Activated T-cell treated with anti-CD3 and anti-CD28 coated beads, Interleukin-2, amount 50 U/mL, for 72 hours (primary cell): ENCODE measurements around the gene RNF169. TPM values are rescaled to one million over a fixed set of nuclear protein-coding genes. Genes with fewer than 3 reads are reported as not detected.
A peak's percentile ranks its signal among the peaks of the same experiment; 100 is the strongest.

Experiments
- ATAC-seq, 2 donors: fragments of 150-1000 bp; cut with Tn5 transposase; replicated peaks in 1 of 2; 2 replicates each; pipeline ENCODE4 v1.10.0; 2021; ENCODE audit warnings: moderate library complexity in 2 of 2, mild to moderate bottlenecking in 1 of 2
- DNase-seq, 2 donors: peaks; one replicate each; pipeline ENCODE4 v3.0.0; 2021 to 2022; ENCODE audit warnings: mixed read lengths in 1 of 2
- H3K27ac Mint-ChIP-seq: one replicate; pipeline ENCODE4 v1.8.0; 2022; ENCODE audit warnings: mild to moderate bottlenecking, moderate library complexity, mixed read lengths
- H3K27me3 Mint-ChIP-seq: one replicate; pipeline ENCODE4 v1.8.0; 2022; ENCODE audit warnings: low read depth, mixed read lengths
- H3K36me3 Mint-ChIP-seq, 2 donors: one replicate each; pipeline ENCODE4 v1.8.0; 2022; ENCODE audit warnings: mixed read lengths in 2 of 2, mild to moderate bottlenecking in 1 of 2; ENCODE audit not compliant: insufficient read depth in 2 of 2
- H3K4me1 Mint-ChIP-seq: one replicate; pipeline ENCODE4 v1.8.0; 2022; ENCODE audit warnings: low read depth, mixed read lengths
- H3K4me3 Mint-ChIP-seq, 2 donors: one replicate each; pipeline ENCODE4 v1.8.0; 2022; ENCODE audit warnings: mild to moderate bottlenecking in 2 of 2, mixed read lengths in 2 of 2, moderate library complexity in 2 of 2
- H3K9me3 Mint-ChIP-seq, 2 donors: one replicate each; pipeline ENCODE4 v1.8.0; 2022; ENCODE audit warnings: mixed read lengths in 2 of 2
- total RNA-seq, 2 donors: library from RNA; stranded (reverse); gene quantifications; one replicate each; pipeline ENCODE4 v1.2.3, GENCODE V29; 2022

RNF169 gene
- total RNA-seq, 2 donors from 2014 or later, result 18.5 to 20.5 TPM

DNA sequence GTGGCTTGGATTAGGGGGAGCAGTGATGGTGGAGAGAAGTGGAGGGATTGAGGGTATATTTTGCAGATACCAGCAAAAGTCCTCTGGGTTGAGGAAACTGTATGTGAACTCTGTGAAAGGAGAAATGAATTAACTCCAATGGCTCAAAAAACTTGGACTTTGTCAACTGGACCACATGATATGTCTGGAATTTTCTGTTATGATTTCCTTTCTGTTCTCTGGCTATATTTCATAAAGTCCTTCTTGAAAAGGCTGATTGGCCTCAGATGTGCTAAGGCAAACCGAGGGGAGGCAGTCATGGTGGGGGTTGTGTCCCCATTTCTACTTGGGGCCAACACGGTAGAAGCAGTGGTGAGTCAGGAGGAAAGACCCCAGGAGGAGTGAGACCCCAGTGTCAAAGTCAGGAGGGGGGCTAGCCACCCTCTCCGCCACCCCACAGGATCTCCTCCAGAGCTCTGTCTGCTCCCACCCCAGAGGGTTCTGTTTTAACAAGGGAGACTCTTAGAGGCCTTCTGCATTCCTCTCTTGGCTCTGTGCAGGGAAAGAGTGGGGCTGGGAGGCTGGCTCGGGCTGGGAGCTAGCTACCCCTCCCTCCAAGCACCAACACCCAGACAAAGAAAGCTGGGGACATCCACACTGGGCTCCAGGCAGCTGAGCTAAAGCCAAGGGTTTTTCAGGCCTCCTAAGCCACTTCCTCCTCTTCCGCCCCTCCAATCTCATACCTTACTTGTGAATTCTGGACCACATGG is 31.3 kb upstream of the RNF169 start:
- Mint-ChIP-seq H3K9me3 (no peaks in the 10 kb centered on the region), H3K36me3 (no peaks in the 10 kb centered on the region), H3K27ac (no peak overlapping the region), H3K4me1 (peaks cover 22% of the 10 kb centered on the region), H3K4me3 (no peak overlapping the region), H3K27me3 (no peaks in the 10 kb centered on the region)
- ATAC-seq (no peak), DNase-seq (no peak)

DNA sequence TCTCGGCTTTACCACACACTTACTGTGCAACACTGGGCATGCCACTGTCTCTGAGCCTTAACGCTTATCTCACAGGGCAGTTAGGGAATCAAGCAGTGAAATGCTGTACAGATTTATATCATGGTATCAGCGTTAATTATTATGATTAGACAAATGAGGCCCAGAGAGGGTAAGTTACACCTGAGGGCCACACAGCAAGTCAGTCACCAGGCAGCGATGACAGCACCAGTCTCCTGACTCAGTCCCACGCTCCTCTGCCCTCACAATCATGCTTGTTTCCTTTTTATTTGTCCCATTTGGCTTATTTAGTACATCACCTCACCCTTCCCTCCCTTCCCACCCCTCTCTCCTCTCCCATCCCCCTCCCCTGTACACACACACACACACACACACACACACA is 29.6 kb upstream of the RNF169 start:
- Mint-ChIP-seq H3K4me3 (no peak overlapping the region), H3K27me3 (no peaks in the 10 kb centered on the region), H3K4me1 (peaks cover 17% of the 10 kb centered on the region), H3K36me3 (no peaks in the 10 kb centered on the region), H3K27ac (no peak overlapping the region), H3K9me3 (no peaks in the 10 kb centered on the region)
- DNase-seq, result no peak
- ATAC-seq, result no peak

DNA sequence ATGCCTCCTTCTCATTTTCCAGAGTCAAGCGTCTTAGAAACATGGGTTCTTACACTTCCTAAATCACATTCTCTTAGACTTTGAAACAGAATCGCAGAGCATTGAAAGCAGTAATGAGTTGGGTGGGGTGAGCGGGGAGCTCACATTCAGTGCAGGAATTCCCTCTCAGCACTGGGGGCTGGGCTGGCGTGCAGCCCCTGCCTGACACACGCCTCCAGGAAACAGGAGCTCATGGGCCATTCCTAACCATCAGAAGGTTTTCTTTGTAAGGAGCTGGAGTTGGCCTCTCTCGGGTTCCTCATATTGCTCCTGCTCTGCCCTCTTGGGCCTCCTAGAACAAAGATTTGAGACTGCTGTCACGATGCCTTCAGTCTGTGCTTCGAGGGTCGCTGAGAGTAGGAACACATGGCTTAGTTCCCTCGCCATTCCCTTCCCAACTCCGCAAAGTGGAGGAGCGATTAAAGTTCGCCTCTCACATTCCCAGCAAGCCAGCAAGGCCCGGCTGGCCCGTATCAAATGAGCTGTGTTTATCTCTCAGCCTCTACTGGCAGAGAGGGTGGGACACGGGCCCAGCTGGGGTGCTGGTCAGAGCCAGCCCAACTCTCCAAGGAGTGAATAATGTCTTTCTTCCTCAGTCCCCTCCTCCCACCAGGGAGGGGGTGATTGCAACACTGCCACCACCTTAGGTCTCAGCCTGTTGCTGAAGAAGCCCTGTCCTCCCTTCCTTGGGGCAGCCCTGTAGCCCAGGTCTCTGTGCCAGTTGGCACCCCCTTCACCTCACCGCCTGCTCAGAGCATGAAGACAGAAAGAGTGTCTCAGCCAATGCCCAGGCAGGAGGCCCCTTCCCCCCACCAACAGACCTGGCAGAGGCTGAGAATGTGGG is 27.8 kb upstream of the RNF169 start:
- Mint-ChIP-seq H3K27ac (no peak overlapping the region), H3K4me3 (no peak overlapping the region), H3K36me3 (no peaks in the 10 kb centered on the region), H3K9me3 (no peaks in the 10 kb centered on the region), H3K4me1 (peaks cover 5% of the 10 kb centered on the region), H3K27me3 (peaks cover 7% of the 10 kb centered on the region)
- no peak for DNase-seq
- no peak for ATAC-seq

DNA sequence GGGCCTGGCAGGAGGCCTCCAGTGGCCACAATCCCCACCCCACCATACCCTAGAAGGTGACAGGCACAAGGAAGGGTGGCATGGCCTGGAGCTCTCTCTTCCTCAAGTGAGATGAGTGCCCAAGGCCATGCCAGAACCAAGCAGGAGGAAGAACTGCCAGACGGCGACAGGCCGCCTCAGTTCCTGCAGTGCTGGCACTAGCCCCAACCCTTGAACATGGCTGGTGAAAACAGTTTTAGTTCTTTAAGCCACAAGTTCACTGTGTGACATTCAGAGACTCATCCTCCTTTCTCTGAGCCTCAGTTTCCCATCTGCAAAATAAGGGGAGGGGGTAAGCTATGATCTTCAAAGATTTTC is 27.2 kb upstream of the RNF169 start:
- no peak for ATAC-seq
- H3K36me3 Mint-ChIP-seq, result no peaks in the 10 kb centered on the region
- H3K9me3 Mint-ChIP-seq, result no peaks in the 10 kb centered on the region
- no peak for DNase-seq
- H3K27me3 Mint-ChIP-seq, result peaks cover 7% of the 10 kb centered on the region
- H3K4me1 Mint-ChIP-seq, result peaks cover 5% of the 10 kb centered on the region
- no peak overlapping the region for H3K4me3 Mint-ChIP-seq
- no peak overlapping the region for H3K27ac Mint-ChIP-seq

GRCh38 chr11:74723511-74723910 is 25.1 kb upstream of the RNF169 start:
- Mint-ChIP-seq H3K4me3 (no peak overlapping the region), H3K9me3 (no peaks in the 10 kb centered on the region), H3K36me3 (no peaks in the 10 kb centered on the region), H3K27ac (no peak overlapping the region), H3K27me3 (peaks cover 9% of the 10 kb centered on the region), H3K4me1 (no peaks in the 10 kb centered on the region)
- no peak for ATAC-seq
- no peak for DNase-seq

DNA sequence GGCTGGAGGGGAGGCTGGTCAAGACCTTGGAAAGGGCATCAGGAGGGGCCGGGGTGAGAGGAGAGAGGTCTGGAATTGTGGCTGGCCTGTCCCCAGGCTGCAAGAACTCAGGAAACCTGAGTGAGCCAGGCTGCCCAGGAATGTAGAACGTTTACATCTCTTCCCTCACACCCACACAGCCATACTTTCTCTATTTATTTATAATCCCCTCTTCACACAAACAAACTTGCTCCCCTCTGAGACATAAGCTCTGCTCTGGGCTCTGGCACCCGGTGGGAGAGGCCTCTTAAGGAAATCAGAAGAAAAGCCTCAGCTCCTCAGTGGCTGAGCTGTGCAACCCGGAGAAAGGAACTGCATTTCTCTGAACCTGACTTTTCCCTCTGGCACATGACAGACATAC is 22.9 kb upstream of the RNF169 start:
- no peak for DNase-seq
- peaks cover 31% of the 10 kb centered on the region for H3K27me3 Mint-ChIP-seq
- no peaks in the 10 kb centered on the region for H3K36me3 Mint-ChIP-seq
- no peak for ATAC-seq
- H3K27ac Mint-ChIP-seq, result no peak overlapping the region
- H3K9me3 Mint-ChIP-seq, result no peaks in the 10 kb centered on the region
- H3K4me3 Mint-ChIP-seq, result no peak overlapping the region
- H3K4me1 Mint-ChIP-seq, result peaks cover 1% of the 10 kb centered on the region

- DNase-seq (peak; percentile 63 to 68), ATAC-seq (peak; percentile 91 to 92)
- Mint-ChIP-seq H3K4me1 (peaks cover 5% of the 10 kb centered on the region), H3K9me3 (no peaks in the 10 kb centered on the region), H3K27ac (no peak overlapping the region), H3K36me3 (no peaks in the 10 kb centered on the region), H3K27me3 (peaks cover 37% of the 10 kb centered on the region), H3K4me3 (no peak overlapping the region)
Measured at GRCh38 chr11:74726547-74727182, 22.0 kb upstream of the RNF169 start.

- Mint-ChIP-seq H3K4me1 (peaks cover 5% of the 10 kb centered on the region), H3K9me3 (no peaks in the 10 kb centered on the region), H3K4me3 (no peak overlapping the region), H3K27me3 (peaks cover 59% of the 10 kb centered on the region), H3K36me3 (no peaks in the 10 kb centered on the region), H3K27ac (no peak overlapping the region)
- ATAC-seq, result no peak
- no peak for DNase-seq
Measured at GRCh38 chr11:74729397-74729796, 19.3 kb upstream of the RNF169 start.

DNA sequence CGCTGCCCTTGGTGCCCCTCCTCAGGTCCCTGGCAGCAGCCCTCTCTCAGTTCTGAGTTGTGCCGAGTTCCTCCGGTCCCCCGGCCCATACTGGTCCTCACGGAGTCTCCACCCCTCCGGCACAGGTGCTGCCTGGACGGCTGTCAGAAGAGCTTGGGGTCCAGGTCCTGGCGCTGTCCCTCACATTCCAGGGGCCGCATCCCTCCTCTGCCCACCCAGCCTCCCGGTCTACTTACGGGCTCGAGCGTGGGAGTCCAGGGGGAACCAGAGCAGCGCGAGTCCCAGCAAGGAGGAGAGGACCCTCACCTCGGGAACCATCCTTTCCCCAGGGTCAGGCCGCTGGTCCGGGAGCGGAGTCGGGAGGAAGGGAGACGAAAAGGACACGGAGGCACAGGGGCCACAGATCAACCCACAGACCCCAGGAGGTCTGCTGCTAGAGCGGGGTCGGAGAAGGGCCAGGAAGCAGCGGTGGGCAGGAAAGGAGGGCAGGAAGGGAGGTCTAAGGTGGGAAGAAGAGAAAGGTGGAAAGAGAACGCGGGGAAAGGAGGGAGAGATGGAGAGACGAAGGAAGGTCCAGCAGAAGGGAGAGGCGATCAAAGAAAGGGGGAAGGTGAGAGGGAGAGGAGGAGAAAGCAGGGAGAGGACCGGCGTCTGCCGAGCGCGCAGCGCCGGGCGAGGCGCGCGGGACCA is 17.9 kb upstream of the RNF169 start:
- DNase-seq, result no peak
- Mint-ChIP-seq H3K36me3 (no peaks in the 10 kb centered on the region), H3K27me3 (peaks cover 55% of the 10 kb centered on the region), H3K27ac (no peak overlapping the region), H3K4me3 (peak overlapping the region; percentile 40 to 42), H3K4me1 (peaks cover 5% of the 10 kb centered on the region), H3K9me3 (no peaks in the 10 kb centered on the region)
- no peak for ATAC-seq

DNA sequence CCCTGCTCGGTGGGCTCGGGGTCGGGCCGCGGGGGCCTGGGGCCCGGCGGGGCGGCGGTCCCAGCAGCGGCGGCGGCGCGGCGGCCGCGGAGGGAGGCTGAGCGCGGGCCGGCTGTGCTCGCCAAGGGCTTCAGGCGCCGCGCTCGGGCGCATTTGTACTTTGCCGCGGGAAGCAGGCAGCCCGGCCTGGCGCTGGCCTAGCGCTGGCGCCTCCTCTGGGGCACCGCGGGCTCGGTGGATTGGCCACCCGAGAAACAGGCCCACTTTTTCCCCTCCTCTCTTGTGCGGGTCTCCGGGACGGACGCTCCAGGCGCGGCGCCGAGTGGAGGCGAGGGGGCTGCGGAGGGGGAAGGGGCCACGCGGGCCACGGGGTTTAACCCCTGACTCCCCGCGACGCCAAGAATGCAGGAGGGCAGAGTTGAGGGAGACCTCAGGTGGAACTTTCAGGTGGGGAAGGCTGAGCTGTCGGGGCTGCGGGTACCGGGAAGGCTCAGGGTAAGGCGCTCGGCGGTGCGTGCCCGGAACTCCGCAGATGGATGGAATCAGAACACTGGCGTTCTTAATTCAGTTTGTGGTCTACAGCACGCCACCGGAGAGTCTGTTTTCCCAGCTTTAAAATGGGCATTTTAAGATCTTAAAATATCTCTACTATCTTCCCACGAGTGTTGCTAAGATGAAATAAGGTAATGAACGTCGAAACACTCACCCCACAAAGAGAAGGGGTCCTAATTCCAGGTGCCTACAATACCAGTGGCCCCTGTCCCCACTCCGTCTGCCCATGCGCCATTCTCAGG is 17.2 kb upstream of the RNF169 start, which contains the start of gene CHRDL2:
Gene CHRDL2, minus strand, starts transcription at position 126 of the 794 bp plus-strand sequence. CDS start 538 bp downstream, outside the sequence.
- H3K27ac Mint-ChIP-seq, result no peak within 1 kb of the TSS
- ATAC-seq (peak; percentile 27 to 31), DNase-seq (no peak)
- peaks cover 5% of the 10 kb centered on the region for H3K4me1 Mint-ChIP-seq
- no peaks in the 10 kb centered on the region for H3K36me3 Mint-ChIP-seq
- H3K9me3 Mint-ChIP-seq, result no peaks in the 10 kb centered on the region
- peaks cover 58% of the 10 kb centered on the region for H3K27me3 Mint-ChIP-seq
- peak within 1 kb of the TSS; percentile 40 to 42 for H3K4me3 Mint-ChIP-seq

GRCh38 chr11:74734559-74734925 is 14.1 kb upstream of the RNF169 start:
- Mint-ChIP-seq H3K27me3 (peaks cover 63% of the 10 kb centered on the region), H3K4me1 (peaks cover 10% of the 10 kb centered on the region), H3K27ac (no peak overlapping the region), H3K9me3 (no peaks in the 10 kb centered on the region), H3K36me3 (no peaks in the 10 kb centered on the region), H3K4me3 (no peak overlapping the region)
- no peak for DNase-seq
- ATAC-seq, result no peak

DNA sequence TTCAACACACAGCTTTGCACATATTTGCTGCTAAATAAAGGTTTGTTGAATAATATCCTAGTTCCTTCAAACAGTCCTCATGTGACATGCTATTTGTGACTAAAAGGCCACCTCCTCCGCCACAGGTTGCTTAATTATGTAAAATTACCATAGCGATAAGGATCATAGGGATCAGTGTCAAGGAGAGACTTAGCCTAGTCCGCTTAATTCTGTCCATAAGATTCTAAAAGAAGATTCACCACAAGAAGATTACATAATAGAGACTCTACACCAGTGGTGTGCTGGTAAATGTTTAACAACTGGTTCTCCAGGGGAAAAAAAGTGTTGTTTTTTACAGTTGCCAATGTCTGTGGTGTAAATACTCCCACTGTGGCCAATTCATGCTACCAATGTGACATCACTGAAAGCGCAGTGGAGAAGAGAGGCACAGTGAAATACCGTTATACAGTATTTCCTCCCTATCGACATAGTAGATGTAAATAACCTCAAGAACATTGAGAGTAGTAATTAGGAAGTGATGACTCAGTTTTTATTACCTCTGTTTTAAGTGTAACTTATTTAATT is 13.2 kb upstream of the RNF169 start:
- ATAC-seq (no peak), DNase-seq (no peak)
- no peak overlapping the region for H3K4me3 Mint-ChIP-seq
- peaks cover 54% of the 10 kb centered on the region for H3K27me3 Mint-ChIP-seq
- no peak overlapping the region for H3K27ac Mint-ChIP-seq
- H3K36me3 Mint-ChIP-seq, result no peaks in the 10 kb centered on the region
- no peaks in the 10 kb centered on the region for H3K9me3 Mint-ChIP-seq
- peaks cover 17% of the 10 kb centered on the region for H3K4me1 Mint-ChIP-seq
